Measurements from ENCODE around the gene PATJ.
"Not testable (repeated sequence)": the region's sequence is repeated elsewhere in the genome, so short reads cannot be mapped to it uniquely, and the experiment has no call there.

PATJ gene

DNA sequence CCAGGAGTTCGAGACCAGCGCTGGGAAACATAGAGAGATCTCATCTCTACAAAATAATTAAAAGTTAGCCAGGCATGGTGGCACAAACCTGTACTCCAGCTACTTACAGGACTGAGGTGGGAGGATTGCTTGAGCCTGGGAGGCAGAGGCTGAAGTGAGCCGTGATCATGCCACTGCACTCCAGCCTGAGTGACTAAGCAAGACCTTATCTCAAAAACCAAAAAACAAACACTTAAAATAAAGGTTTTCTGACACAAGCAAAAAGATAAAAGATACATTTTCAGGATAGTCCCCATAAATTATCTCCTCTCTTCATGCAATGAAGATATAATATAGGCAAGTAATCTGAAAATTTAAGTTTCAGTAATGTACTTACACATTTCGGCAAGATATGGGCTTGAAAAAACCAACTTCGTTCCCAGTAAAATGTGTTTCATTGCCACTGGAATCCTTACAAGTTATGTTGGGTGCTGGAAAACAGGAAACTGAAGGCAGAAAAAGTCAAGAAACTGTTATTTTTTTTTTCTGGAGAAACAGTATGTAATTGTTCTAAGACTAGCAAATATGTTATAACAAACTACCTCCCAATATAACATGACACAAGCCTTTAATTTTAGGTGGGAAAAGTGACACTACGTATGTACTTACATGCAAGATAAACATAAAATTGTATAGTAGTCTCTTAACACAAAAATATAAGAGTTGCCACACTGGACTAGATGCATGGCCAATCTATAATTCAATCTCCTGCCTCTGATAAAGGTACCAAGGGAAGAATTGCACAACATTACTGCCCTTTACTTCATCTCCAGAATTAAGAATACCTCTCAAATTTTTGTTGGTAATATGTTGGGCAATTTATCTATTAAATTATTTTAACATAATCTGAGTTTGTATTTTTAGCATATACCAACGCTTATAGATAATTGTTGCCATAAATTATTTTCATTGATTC, 33.0 kb upstream of the PATJ start:
- Histone ChIP-seq H3K36me3 (ENCODE audit: insufficient read depth, low read length) (peaks cover 40% of the 10 kb centered on the region), H3K4me3 (ENCODE audit: low read length, poor library complexity, severe bottlenecking) (no peak overlapping the region), H3K9ac (ENCODE audit: low read depth, low read length, poor library complexity, severe bottlenecking) (no peak overlapping the region), H2AFZ (ENCODE audit: low read length) (no peak overlapping the region), H3K4me2 (ENCODE audit: low read depth, low read length, poor library complexity, severe bottlenecking) (no peak overlapping the region), H4K20me1 (ENCODE audit: insufficient read depth, low read length, poor library complexity, severe bottlenecking) (no peaks in the 10 kb centered on the region), H3K27me3 (ENCODE audit: insufficient read depth, low read length, poor library complexity, severe bottlenecking) (no peaks in the 10 kb centered on the region), H3K4me1 (ENCODE audit: insufficient read depth, low read length, poor library complexity, severe bottlenecking) (no peaks in the 10 kb centered on the region), H3F3A (ENCODE audit: low read depth) (no peaks in the 10 kb centered on the region), H3K9me3 (ENCODE audit: insufficient read depth, low read depth, low read length) (no peaks in the 10 kb centered on the region), H3K9me2 (replicated peaks; ENCODE audit: low read depth, low read length) (no peaks in the 10 kb centered on the region), H3K79me2 (ENCODE audit: insufficient read depth, low read length) (0 out of 2 replicates have a peak, but pooled peaks cover 9% of the 10 kb centered on the region)
- TF ChIP-seq EZH2phosphoT487 (IDR thresholded peaks at IDR 0.05; ENCODE audit: borderline replicate concordance) = no peak
- TF ChIP-seq, protein P1, sequence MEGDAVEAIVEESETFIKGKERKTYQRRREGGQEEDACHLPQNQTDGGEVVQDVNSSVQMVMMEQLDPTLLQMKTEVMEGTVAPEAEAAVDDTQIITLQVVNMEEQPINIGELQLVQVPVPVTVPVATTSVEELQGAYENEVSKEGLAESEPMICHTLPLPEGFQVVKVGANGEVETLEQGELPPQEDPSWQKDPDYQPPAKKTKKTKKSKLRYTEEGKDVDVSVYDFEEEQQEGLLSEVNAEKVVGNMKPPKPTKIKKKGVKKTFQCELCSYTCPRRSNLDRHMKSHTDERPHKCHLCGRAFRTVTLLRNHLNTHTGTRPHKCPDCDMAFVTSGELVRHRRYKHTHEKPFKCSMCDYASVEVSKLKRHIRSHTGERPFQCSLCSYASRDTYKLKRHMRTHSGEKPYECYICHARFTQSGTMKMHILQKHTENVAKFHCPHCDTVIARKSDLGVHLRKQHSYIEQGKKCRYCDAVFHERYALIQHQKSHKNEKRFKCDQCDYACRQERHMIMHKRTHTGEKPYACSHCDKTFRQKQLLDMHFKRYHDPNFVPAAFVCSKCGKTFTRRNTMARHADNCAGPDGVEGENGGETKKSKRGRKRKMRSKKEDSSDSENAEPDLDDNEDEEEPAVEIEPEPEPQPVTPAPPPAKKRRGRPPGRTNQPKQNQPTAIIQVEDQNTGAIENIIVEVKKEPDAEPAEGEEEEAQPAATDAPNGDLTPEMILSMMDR (conservative IDR thresholded peaks at IDR 0.05; ENCODE audit: low read length) = no peak

DNA sequence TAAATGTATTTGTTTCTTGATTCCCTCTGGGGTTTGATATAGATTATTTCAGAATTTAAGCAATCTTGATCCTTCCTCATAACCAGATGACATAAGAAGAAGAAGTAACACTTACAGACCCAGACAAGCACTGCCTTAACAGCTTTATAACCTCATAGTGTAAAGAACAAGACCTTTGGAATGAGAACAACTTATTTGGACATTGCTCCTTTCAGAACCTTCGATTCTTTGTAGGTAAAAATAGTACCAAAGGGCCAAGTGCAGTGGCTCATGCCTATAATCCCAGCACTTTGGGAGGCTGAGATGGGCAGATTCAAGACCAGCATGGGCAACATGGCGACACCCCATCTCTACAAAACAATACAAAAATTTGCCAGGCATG, 32.4 kb upstream of the PATJ start:
- H3K4me3 ChIP-seq (ENCODE audit: low read length, poor library complexity, severe bottlenecking) = no peak overlapping the region
- peaks cover 35% of the 10 kb centered on the region for H3K36me3 ChIP-seq (ENCODE audit: insufficient read depth, low read length)
- no peaks in the 10 kb centered on the region for H3K9me3 ChIP-seq (ENCODE audit: insufficient read depth, low read depth, low read length)
- no peak overlapping the region for H2AFZ ChIP-seq (ENCODE audit: low read length)
- H3F3A ChIP-seq (ENCODE audit: low read depth) = no peaks in the 10 kb centered on the region
- H3K9ac ChIP-seq (ENCODE audit: low read depth, low read length, poor library complexity, severe bottlenecking) = no peak overlapping the region
- H4K20me1 ChIP-seq (ENCODE audit: insufficient read depth, low read length, poor library complexity, severe bottlenecking) = no peaks in the 10 kb centered on the region
- H3K4me2 ChIP-seq (ENCODE audit: low read depth, low read length, poor library complexity, severe bottlenecking) = no peak overlapping the region
- H3K9me2 ChIP-seq (replicated peaks; ENCODE audit: low read depth, low read length) = no peaks in the 10 kb centered on the region
- no peaks in the 10 kb centered on the region for H3K4me1 ChIP-seq (ENCODE audit: insufficient read depth, low read length, poor library complexity, severe bottlenecking)
- H3K79me2 ChIP-seq (ENCODE audit: insufficient read depth, low read length) = peaks cover 16% of the 10 kb centered on the region; the same call in 1 of the 2 replicates
- no peaks in the 10 kb centered on the region for H3K27me3 ChIP-seq (ENCODE audit: insufficient read depth, low read length, poor library complexity, severe bottlenecking)
- TF ChIP-seq, protein P1 (conservative IDR thresholded peaks at IDR 0.05; ENCODE audit: low read length) = no peak
- TF ChIP-seq EZH2phosphoT487 (IDR thresholded peaks at IDR 0.05; ENCODE audit: borderline replicate concordance) = no peak

DNA sequence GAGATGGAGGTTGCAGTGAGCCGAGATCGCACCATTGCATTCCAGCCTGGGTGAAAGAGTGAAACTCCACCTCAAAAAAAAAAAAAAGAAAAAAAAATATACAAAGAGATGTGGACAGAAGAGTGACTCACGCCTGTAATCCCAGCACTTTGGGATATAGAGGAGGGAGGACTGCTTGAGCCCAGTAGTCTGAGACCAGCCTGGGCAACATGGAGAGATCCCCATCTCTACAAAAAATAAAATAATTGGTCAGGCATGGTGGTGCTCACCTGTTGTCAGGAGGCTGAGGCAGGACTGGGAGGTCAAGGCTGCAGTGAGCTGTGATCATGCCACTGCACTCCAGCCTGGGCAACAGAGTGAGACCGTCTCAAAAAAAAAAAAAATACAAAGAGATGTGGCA, 31.0 kb upstream of the PATJ start:
- Histone ChIP-seq H3K36me3 (ENCODE audit: insufficient read depth, low read length) (peaks cover 24% of the 10 kb centered on the region), H3K79me2 (ENCODE audit: insufficient read depth, low read length) (peaks cover 23% of the 10 kb centered on the region; the same call in 1 of the 2 replicates)
- H3F3A ChIP-seq (ENCODE audit: low read depth) = not testable (repeated sequence)

More for the DNA sequence above, 31.0 kb upstream of the PATJ start:
- H2AFZ ChIP-seq (ENCODE audit: low read length); H3K4me1 ChIP-seq (ENCODE audit: insufficient read depth, low read length, poor library complexity, severe bottlenecking); H3K9me2 ChIP-seq (replicated peaks; ENCODE audit: low read depth, low read length); H3K4me3 ChIP-seq (ENCODE audit: low read length, poor library complexity, severe bottlenecking); H3K9ac ChIP-seq (ENCODE audit: low read depth, low read length, poor library complexity, severe bottlenecking); H3K4me2 ChIP-seq (ENCODE audit: low read depth, low read length, poor library complexity, severe bottlenecking); H4K20me1 ChIP-seq (ENCODE audit: insufficient read depth, low read length, poor library complexity, severe bottlenecking); H3K27me3 ChIP-seq (ENCODE audit: insufficient read depth, low read length, poor library complexity, severe bottlenecking); H3K9me3 ChIP-seq (ENCODE audit: insufficient read depth, low read depth, low read length): not testable (repeated sequence)

Data from Loucy (cell line).